ENCODE measurements around the gene ESYT2.

DNA sequence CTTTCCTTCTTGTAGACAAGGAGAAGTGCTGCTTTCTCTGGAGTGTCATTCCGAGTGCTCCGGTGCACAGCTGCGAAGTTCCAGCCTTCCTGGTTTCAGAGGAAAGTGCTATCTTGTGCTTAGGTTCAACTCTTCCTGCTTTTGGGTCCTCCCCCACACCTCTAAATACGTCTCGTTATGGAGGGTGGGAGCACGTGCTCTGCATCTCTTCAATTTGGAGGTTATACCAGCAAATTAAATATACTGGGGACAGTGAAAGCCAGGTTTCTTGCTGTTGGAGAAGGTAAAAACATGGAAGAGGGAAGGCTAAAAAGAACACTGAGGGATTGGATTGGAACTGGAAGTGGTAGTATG, 2.4 kb upstream of the ESYT2 start:
- TF ChIP-seq, protein P1, sequence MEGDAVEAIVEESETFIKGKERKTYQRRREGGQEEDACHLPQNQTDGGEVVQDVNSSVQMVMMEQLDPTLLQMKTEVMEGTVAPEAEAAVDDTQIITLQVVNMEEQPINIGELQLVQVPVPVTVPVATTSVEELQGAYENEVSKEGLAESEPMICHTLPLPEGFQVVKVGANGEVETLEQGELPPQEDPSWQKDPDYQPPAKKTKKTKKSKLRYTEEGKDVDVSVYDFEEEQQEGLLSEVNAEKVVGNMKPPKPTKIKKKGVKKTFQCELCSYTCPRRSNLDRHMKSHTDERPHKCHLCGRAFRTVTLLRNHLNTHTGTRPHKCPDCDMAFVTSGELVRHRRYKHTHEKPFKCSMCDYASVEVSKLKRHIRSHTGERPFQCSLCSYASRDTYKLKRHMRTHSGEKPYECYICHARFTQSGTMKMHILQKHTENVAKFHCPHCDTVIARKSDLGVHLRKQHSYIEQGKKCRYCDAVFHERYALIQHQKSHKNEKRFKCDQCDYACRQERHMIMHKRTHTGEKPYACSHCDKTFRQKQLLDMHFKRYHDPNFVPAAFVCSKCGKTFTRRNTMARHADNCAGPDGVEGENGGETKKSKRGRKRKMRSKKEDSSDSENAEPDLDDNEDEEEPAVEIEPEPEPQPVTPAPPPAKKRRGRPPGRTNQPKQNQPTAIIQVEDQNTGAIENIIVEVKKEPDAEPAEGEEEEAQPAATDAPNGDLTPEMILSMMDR (IDR thresholded peaks at IDR 0.05) = no peak
- TF ChIP-seq POLR2A (IDR thresholded peaks at IDR 0.05) = no peak

All from uterus (tissue), 2 donors.